RWPE2 (cell line): Measurements from ENCODE around the gene ZNRF3.

ENCODE experiments used
- ATAC-seq: fragments of 200-7000 bp; cut with Tn5 transposase; 3 replicates; pipeline ENCODE4 v1.9.1; 2021; ENCODE audit warnings: low read depth
- DNase-seq: peaks from one replicate; pipeline ENCODE4 v3.0.0-alpha.2; 2020; ENCODE audit warnings: low spot score
- H3K27ac ChIP-seq: fragments of 450-650 bp; 2 replicates; pipeline ENCODE4 v1.5.1; 2017; ENCODE audit warnings: mild to moderate bottlenecking; ENCODE audit not compliant: poor library complexity, severe bottlenecking
- H3K27me3 ChIP-seq: fragments of 250-450 bp; sonication (Bioruptor Pico); 2 replicates; pipeline ENCODE4 v1.5.1; 2021; ENCODE audit warnings: mild to moderate bottlenecking, moderate library complexity; ENCODE audit not compliant: insufficient read depth, poor library complexity, severe bottlenecking
- H3K36me3 ChIP-seq: fragments of 250-450 bp; sonication (Bioruptor Pico); 2 replicates; pipeline ENCODE4 v1.5.1; 2020; ENCODE audit warnings: low read depth, mild to moderate bottlenecking, moderate library complexity
- H3K4me1 ChIP-seq: fragments of 250-450 bp; sonication (Bioruptor Pico); 2 replicates; pipeline ENCODE4 v1.5.1; 2021; ENCODE audit warnings: mild to moderate bottlenecking, moderate library complexity; ENCODE audit not compliant: insufficient read depth, poor library complexity, severe bottlenecking
- H3K4me3 ChIP-seq: fragments of 250-450 bp; sonication (Bioruptor Pico); 2 replicates; pipeline ENCODE4 v1.5.1; 2021; ENCODE audit warnings: mild to moderate bottlenecking, moderate library complexity; ENCODE audit not compliant: severe bottlenecking
- H3K9me3 ChIP-seq: fragments of 250-450 bp; sonication (Bioruptor Pico); 2 replicates; pipeline ENCODE4 v1.5.1; 2021; ENCODE audit warnings: mild to moderate bottlenecking, moderate library complexity; ENCODE audit not compliant: severe bottlenecking
- CTCF ChIP-seq: fragments of 450-650 bp; IDR thresholded peaks from one replicate; pipeline ENCODE4 v1.5.1; 2017; ENCODE audit warnings: mild to moderate bottlenecking, moderate library complexity; ENCODE audit not compliant: poor library complexity, severe bottlenecking

ZNRF3 gene

DNA sequence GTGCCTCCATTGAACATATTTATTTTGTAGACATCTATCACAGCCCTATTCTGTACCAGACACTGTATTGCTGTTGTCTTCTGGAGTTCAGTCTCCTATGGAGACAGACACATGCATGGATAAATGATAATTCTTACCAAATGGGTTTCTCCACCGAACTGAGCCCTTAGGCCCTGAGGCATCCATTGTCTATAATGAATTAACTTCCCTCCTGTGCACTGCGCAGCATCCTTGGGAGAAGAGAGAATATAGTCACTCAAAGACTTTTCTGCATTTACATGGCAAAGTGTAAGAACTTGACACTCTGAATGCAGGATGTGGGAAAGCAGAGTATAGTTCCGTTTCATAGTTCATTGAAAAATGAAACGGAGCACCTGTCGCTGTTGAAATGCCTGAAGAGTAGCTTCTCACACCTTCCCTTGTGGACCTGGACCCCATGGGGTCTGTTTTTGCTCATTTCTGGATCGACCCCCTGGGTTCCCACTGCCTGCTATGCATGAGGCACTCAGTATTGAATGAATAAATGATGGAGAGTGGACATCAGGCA lies 6.2 kb downstream of the ZNRF3 start:
- no peaks in the 10 kb centered on the region for H3K9me3 ChIP-seq
- no peak for TF ChIP-seq CTCF
- no peaks in the 10 kb centered on the region for H3K27me3 ChIP-seq
- no peak overlapping the region for H3K4me3 ChIP-seq
- DNase-seq, result no peak
- H3K27ac ChIP-seq, result no peak overlapping the region
- no peaks in the 10 kb centered on the region for H3K36me3 ChIP-seq
- no peak for ATAC-seq
- peaks cover 17% of the 10 kb centered on the region for H3K4me1 ChIP-seq

- Histone ChIP-seq H3K27me3 (no peaks in the 10 kb centered on the region), H3K4me1 (peaks cover 22% of the 10 kb centered on the region), H3K4me3 (no peak overlapping the region), H3K9me3 (no peaks in the 10 kb centered on the region), H3K27ac (no peak overlapping the region), H3K36me3 (no peaks in the 10 kb centered on the region)
- ATAC-seq (no peak), DNase-seq (no peak)
- TF ChIP-seq CTCF, result no peak
Observed at GRCh38 chr22:28891156-28891733, 7.9 kb downstream of the ZNRF3 start.

DNA sequence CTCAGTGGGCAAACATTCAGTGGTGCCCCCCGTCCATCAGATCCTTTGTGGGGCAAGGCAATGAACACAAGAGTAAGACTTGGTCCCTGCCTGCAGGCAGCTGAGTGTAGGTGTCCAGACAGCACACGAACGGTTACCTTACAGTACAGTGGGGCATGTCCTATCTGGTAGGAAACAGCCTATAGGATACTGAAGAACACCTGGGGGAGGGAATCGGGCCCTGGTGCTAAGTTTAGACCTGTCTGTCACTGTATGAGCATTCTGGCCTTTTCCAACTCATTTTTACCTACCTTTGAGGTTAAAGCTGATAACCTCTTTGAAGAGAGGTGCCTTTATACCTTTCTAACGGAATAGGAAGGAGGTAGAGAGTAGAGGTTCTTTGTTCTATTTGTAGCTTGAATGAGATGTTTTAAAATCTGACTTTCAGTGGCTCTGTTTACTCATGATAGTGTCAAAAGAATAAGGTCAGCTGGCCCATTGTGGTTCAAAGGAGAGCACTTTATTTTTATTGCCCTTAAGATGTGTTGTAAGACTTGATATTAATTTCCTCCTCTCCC lies 8.9 kb downstream of the ZNRF3 start:
- Histone ChIP-seq H3K36me3 (no peaks in the 10 kb centered on the region), H3K27me3 (no peaks in the 10 kb centered on the region), H3K9me3 (no peaks in the 10 kb centered on the region), H3K4me1 (peaks cover 32% of the 10 kb centered on the region), H3K4me3 (no peak overlapping the region), H3K27ac (peak overlapping the region; percentile 17)
- no peak for DNase-seq
- TF ChIP-seq CTCF, result no peak
- ATAC-seq, result peak; percentile 80

- DNase-seq, result no peak
- peaks cover 46% of the 10 kb centered on the region for H3K4me1 ChIP-seq
- no peak for ATAC-seq
Observed at GRCh38 chr22:28893810-28894209, 10.4 kb downstream of the ZNRF3 start.

More at GRCh38 chr22:28893810-28894209, 10.4 kb downstream of the ZNRF3 start:
- H3K27ac ChIP-seq, result peak overlapping the region; percentile 48
- TF ChIP-seq CTCF, result no peak
- no peak overlapping the region for H3K4me3 ChIP-seq
- H3K36me3 ChIP-seq, result no peaks in the 10 kb centered on the region
- H3K27me3 ChIP-seq, result no peaks in the 10 kb centered on the region
- H3K9me3 ChIP-seq, result no peaks in the 10 kb centered on the region
